ENCODE data around the gene C4BPB. TPM values are rescaled to one million over a fixed set of nuclear protein-coding genes. Genes with fewer than 3 reads are reported as not detected.

The C4BPB gene
- total and polyA plus RNA-seq, 2 of the 8 experiments (the other 6 are each of a cell fraction or from before 2014, with no cell fraction given) = not detected

- TF ChIP-seq JUN (IDR thresholded peaks at IDR 0.05; ENCODE audit: low read depth, low read length) (no peak), ATF2 (IDR thresholded peaks at IDR 0.05; ENCODE audit: low read length) (0 out of 2 replicates have a peak, but pooled peaks have one; percentile 35), SUZ12 (IDR thresholded peaks at IDR 0.05; ENCODE audit: low read length) (no peak), SIN3A (conservative IDR thresholded peaks at IDR 0.05 in 1 of 2, IDR thresholded peaks at IDR 0.05 in 1 of 2; ENCODE audit: low read depth in 1 of 2, low read length in 2 of 2) (peak in 1 of 2 experiments; percentile 77; a peak in 3 of 4 replicates), GABPA (IDR thresholded peaks at IDR 0.05; ENCODE audit: borderline replicate concordance, insufficient read depth, low read length) (no peak)
- TF ChIP-seq, protein P1, sequence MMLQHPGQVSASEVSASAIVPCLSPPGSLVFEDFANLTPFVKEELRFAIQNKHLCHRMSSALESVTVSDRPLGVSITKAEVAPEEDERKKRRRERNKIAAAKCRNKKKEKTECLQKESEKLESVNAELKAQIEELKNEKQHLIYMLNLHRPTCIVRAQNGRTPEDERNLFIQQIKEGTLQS (IDR thresholded peaks at IDR 0.05; ENCODE audit: insufficient read depth, low read depth, low read length) = no peak
Observed at GRCh38 chr1:207052911-207053769, 35.5 kb upstream of the C4BPB start, which contains the start of gene PFKFB2 (continued).

Data from H1 (cell line).